ENCODE data around the gene DNHD1.

DNHD1 gene

DNA sequence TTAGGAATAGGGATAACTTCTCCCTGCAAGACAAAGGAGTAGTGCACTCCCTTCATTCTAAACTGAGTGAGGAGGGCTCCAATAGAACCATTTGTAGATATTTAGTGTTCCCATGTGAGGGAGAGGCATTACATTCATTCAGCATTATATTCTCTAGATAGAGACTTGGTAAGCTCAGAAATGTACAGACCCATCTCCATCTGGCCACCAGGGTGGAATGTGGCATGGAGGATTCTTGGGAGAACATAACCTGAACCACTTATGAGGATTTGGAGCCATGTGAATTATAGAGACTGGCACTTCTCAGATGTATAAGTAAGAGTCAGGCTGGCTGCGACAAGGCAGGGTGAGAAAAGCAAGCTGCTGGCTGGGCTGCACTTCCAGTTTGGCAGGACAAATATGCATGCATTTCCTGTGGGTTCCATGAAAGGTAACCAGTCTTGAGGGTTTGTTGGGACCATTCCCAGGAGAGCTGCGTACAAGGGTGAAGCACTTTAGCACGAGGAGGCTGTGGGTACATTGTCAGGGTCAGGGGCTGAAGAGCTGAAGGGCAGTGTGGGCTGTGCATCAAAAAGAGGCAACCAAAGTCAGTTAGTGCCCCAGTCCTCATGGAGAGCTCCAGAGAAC is 97.2 kb downstream of the DNHD1 start:
- no peak for DNase-seq (ENCODE audit: low spot score)

DNA sequence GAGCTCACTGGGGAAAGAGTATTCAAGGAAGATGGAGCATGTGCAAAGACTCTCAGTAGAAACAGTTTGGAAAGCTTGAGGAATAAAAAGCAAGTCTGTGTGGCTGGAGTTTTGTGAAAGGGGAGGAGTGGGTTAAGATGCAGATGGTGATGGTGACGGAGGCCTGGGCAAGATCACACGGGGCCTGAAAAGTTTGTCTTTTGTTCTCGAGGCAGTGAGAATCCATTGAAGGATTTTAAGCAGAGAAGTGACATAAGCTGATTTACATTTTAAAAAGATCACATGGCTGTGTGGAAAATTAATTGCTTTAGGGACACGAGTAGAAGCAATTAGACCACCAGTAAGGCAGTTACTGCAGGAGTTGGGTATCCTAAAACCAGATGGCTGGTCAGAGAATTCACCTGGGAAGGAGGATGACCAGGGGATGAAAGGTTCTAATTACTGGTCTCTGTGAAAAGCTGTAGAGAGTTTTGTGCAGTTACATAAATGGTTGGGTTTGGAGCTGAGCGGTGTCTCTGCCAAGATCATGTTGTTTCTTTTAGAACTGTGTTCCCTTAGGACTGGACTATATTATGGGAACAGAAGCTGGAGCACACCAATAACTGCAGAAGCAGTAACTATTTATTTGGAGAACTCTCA is 99.3 kb downstream of the DNHD1 start:
- DNase-seq (ENCODE audit: low spot score): no peak

DNA sequence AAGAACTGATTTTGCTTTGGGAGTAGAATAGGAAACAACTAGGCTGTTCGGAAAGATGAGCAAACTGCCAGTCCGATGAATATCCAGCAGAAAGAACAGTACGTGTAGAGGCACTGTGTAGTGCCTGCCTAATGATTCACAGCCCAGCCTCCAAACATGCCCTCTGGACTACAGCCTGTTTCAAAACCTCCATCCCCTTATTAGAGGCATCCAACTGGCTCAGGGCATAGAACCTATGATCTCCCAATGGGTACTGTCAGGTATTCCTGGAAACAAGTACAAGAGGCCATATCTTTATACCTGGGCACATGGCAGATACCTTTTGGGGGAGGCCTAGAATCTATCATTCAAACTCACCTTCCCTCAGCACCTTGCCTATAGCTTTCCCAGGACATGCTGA is 101.5 kb downstream of the DNHD1 start:
- DNase-seq (ENCODE audit: low spot score): no peak

GRCh38 chr11:6599449-6599848 is 102.4 kb downstream of the DNHD1 start:
- no peak for DNase-seq (ENCODE audit: low spot score)

DNA sequence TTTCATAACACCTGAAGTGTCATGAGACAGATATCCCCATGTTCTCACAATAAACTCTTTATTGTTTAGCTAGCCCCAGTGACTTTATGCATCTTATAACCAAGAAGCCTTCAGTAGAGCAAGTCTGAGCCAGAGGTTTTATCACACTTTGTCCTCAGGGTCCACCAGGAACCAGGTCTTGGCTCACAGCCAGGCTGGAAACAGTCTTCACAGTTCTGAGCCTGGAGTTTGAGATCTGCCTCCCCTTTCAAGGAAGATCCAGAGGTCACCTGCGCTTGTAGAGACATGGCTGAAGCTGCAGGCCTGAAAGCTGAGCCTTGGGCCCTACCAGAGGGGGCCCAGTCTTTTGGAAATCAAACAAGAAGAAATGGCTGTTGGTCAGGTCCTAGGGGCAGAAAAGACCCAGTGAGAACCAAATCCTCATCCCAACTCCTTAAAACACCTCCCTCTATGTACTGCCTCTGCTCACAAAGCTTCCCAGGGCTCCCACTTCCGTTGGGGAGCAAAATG is 102.9 kb downstream of the DNHD1 start:
- DNase-seq (ENCODE audit: low spot score): no peak

GRCh38 chr11:6601041-6601461 is 104.0 kb downstream of the DNHD1 start:
- no peak for DNase-seq (ENCODE audit: low spot score)

DNA sequence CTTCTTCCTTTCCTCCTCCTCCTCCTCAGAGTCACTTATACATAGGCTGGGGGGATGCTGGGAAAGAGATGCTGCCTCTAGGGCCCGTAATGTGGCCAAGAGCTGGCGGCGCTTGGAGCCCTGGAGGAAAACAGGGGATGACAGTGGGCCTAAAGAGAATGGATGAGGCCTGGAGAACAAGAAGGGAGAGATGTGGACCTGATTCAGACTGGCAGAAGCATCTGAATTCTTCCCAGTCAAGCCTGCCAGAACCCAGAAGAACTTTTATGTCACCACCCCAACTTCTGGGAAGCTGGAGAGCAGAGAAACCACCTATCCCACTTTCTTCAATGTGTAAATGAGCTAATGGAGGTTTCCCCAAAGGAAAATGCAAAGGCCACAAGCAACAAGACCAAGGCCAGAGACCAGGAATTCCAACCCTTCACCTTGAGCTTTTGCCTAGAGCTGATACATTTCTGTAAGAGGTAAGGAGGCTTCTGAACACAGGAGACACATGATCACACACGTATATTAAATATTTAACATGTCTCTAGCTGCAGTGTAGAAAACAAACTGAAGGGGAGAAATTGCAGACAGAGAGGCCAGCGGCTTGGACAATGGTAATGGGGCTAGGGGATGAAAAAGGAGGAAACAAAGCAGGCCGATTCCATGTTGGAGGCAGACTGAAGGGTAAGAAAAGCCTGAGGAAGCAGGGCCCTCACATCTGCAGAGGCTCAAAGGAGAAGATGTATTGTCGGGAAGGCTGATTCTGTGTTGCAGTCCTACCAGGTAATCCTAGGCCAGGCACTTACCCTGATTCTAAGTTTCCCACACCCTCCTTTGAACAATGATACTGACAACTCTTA is 105.2 kb downstream of the DNHD1 start:
- no peak for DNase-seq (ENCODE audit: low spot score)

DNA sequence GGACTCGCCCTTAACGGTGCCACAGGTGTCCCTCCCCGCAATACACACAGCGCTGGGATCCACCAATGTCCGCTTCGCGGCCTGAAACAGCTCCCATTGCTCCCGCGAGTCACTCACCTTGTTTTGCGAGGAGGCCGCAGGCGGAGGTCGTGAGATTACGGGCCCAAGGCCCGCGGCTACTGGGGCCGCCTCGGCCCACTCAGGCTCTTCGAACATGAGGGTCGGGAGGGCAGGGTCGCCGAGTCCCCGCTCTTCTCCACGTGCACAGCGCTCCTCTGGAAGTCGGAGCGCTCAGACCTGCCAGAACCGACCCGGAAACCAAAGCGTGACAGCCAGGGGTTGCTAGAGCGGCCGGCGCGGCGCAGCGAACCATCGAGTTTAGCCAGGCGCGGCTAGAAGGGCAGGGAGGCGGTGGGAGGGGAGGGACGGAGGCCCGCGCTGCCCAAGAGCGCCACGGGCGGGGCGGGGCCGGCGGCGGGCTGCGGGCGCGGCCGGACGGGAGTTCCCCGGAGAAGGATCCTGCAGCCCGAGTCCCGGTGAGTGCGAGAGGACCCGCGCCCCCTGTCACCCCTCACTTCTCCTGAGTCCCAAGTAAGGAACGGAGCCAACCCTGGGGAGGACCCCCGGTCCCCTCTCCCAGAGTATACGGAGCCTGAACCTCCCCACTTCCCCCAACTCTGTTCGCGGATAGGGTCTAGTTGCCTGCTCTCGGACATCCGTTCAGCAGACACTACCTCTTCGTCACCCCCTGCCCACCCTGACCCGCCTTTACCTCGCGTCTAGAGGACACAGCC is 106.4 kb downstream of the DNHD1 start, which contains the start of the genes ILK and RRP8:
Gene ILK (plus strand): TSS at position 488 of the 794 bp plus-strand sequence. CDS start 498 bp downstream, outside the sequence.
Gene RRP8 (minus strand): TSS at position 330 of the 794 bp plus-strand sequence. CDS start 114 bp downstream, at position 216.
- DNase-seq (ENCODE audit: low spot score): peak; percentile 94

GRCh38 chr11:6604081-6604626 is 107.1 kb downstream of the DNHD1 start:
- peak; percentile 63 for DNase-seq (ENCODE audit: low spot score)

GRCh38 chr11:6604790-6605189 is 107.7 kb downstream of the DNHD1 start:
- no peak for DNase-seq (ENCODE audit: low spot score)

- peak; percentile 93 for DNase-seq (ENCODE audit: low spot score)
Observed at GRCh38 chr11:6606471-6607189, 109.5 kb downstream of the DNHD1 start.

DNA sequence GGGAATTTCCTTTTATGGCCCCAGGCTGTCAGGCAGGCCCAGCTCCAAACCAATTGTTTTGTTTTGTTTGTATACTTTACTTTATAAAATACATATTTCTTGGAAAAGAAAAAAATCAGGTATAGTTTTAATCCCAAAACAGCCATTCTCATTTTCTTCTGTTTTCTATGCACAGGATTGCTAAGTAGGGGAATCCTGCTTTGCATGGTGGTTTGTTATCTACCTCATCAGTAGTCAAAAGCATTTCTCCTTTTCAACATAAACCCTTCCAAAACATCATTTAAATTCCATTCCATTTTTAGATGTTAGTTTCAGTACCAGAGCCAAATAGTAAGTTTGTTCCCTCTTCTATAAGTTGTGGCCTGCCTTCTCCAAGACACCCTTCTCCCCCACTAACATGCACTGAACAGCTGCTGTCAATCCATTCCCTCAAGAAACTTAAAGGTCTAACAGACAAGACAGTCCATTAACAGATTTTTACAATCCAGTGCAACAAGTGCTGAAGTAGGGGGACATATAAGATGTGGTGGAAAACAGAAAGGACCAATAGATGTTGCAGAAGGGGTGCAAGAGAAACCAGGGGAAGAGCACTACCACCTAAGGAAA is 110.2 kb downstream of the DNHD1 start:
- no peak for DNase-seq (ENCODE audit: low spot score)

GRCh38 chr11:6608011-6608410 is 110.9 kb downstream of the DNHD1 start:
- no peak for DNase-seq (ENCODE audit: low spot score)

DNA sequence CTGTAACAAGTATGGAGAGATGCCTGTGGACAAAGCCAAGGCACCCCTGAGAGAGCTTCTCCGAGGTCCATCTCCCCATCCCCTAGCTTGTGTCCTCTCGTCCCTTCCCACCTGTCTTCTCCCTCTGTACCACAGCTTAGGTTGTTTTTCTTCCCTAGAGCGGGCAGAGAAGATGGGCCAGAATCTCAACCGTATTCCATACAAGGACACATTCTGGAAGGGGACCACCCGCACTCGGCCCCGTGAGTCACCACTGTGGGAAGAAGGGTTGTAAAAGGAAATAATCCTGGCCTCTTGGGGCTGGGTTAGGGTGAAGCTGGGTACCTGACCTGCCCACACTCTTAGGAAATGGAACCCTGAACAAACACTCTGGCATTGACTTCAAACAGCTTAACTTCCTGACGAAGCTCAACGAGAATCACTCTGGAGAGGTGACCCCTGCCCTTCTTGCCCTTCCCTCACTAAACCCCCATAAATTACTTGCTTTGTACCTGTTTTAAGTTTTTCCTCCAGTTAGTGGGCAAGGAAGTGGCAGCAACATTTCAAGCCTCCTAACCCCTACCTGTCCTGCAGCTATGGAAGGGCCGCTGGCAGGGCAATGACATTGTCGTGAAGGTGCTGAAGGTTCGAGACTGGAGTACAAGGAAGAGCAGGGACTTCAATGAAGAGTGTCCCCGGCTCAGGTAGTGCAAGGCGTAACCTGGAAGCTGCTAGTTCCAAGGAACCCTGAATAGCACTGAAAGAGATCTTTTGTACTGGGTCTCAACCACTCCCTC is 111.8 kb downstream of the DNHD1 start:
- DNase-seq (ENCODE audit: low spot score): no peak

DNA sequence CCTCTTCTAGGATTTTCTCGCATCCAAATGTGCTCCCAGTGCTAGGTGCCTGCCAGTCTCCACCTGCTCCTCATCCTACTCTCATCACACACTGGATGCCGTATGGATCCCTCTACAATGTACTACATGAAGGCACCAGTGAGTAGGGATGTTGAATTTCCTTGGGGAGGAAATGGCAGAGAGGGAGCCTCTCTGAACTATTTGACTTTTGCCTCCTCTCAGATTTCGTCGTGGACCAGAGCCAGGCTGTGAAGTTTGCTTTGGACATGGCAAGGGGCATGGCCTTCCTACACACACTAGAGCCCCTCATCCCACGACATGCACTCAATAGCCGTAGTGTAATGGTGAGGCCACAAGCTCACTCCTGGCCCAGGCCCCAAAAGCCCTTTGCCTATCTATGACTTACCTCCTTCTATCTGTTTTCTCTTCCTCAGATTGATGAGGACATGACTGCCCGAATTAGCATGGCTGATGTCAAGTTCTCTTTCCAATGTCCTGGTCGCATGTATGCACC is 112.5 kb downstream of the DNHD1 start:
- DNase-seq (ENCODE audit: low spot score): no peak

DNA sequence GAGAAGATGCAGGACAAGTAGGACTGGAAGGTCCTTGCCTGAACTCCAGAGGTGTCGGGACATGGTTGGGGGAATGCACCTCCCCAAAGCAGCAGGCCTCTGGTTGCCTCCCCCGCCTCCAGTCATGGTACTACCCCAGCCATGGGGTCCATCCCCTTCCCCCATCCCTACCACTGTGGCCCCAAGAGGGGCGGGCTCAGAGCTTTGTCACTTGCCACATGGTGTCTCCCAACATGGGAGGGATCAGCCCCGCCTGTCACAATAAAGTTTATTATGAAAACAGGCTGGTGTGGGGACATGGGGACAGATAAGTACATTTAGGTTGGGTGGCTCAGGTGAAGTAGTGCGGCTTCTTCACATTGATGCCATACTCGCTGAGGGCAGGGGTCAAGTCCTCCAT is 113.5 kb downstream of the DNHD1 start:
- DNase-seq (ENCODE audit: low spot score): no peak

DNA sequence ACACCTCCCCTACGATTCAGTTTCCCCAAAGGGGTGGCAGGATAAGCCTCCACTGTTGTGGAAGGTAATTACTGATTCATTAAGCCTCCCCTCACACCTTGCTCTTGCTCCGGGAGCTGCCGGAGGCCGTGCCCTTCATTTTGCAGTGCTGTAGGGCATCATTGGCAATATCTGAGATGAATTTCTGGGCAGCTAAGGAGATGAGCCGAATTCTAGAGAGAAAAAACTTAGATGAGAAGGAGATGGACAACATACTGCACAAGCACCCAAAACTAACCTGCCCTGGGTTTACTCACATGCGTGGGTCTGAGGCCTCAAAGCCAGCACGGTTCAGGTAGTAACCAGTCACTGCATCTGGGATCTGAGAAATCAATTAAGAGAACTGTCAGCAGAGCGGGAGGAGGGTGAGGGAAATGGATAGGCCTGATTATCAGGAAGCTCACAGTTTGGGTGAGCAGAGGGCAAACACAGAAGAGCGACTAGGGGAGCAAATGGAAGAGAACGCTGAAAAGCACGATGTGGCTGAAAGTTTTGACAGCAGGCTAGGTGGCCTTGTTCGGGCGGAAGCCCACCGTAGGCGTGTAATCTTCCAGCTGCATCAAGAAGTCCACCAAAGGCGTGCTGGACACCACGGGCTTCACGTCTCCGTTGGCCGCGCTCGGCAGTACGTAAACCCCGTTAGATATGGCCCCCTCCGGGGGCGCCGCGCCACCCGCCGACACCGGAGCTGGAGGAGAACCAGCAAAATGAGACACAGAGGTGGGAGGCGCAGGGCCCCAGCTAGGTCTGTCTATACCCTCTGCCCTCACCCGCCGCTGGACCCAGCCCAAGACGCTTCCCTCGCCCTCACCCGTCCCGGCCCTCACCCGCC is 114.2 kb downstream of the DNHD1 start:
- no peak for DNase-seq (ENCODE audit: low spot score)

- DNase-seq (ENCODE audit: low spot score): no peak
Observed at GRCh38 chr11:6611963-6612212, 114.8 kb downstream of the DNHD1 start.
